HG03280 (cell line): ENCODE measurements around the gene STARD3NL.
"Not testable (repeated sequence)": the region's sequence is repeated elsewhere in the genome, so short reads cannot be mapped to it uniquely, and the experiment has no call there.

Experiments used
- ATAC-seq: cut with Tn5 transposase; IDR thresholded peaks from one replicate; pipeline ENCODE4 v1.9.1; 2021; ENCODE audit warnings: mild to moderate bottlenecking, moderate library complexity; ENCODE audit not compliant: unreplicated experiment

The STARD3NL gene, protein sequence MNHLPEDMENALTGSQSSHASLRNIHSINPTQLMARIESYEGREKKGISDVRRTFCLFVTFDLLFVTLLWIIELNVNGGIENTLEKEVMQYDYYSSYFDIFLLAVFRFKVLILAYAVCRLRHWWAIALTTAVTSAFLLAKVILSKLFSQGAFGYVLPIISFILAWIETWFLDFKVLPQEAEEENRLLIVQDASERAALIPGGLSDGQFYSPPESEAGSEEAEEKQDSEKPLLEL

DNA sequence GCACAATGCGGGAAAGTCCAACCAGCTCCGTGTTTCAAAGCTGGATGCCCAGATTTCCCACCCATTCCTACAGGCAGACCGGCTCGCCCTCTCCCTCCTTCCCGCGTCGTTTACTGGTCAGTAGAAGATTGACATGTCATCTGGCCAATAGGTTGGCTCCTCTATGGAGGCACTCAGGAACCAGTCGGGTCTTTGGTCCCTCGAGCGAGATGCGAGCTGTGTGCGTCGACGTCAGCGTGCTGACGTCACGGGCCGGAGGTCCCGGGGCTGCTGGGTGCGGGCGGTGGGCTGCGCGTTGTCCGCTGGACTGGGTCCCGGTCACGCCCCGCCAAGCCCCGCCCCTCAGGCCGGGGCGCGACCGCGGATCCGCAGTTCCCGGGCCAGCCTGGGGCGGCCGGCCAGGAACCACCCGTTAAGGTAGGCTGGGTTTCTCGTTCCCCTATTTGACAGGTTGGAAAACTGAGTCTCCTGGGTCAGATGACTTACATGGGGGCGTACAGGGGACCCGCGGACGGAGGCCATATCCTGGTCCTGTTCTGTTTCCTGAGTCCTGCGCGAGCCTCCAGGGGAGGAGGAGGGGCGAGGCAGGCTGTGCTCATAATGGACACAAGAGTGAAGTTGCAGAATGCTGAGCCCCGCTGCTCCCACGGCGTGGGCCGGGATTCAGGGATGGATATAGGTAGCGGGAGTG is at the start of gene STARD3NL:
STARD3NL (plus strand) TSS at position 242 of the 691 bp plus-strand sequence. CDS start 29,260 bp downstream, outside the sequence.
- ATAC-seq = peak; percentile 99

DNA sequence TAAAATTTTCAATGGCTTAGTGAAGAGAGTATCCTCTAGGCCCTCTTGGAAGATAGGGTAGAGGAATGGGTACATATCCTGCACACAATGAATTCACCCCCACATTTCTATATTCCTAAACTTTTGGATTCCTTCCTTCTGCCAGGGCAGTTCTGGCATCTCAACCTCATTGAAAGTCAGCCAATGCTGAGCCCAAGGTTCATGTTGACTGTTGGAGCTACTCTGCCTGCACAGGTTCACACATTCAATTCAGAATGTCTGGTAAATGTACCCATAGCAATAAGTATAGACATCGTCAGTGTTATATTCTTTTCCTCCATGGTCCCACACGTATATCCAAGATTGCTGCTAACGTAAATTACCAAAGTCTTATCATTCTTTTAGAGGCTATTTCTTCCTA is 48.9 kb upstream of the STARD3NL start:
- ATAC-seq = no peak

DNA sequence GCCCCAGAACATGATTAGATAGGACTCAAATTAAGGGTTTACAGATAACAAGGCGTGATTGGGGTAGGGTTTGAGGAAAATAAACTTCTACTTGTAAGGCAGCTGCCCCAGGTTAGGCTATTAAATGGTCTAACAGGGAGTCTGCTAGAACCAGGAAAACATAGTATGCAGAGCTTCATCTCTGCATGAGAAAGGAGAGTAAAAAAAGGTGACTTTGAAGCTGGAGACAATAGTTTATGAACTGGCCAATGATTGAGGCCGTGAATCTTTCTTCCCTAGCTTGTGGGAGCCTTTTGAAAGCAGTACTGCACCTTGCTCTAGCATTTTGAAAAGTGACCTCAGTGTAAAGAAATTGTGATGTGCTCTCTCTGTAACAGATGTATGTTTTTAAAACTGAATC is 48.5 kb upstream of the STARD3NL start:
- no peak for ATAC-seq

DNA sequence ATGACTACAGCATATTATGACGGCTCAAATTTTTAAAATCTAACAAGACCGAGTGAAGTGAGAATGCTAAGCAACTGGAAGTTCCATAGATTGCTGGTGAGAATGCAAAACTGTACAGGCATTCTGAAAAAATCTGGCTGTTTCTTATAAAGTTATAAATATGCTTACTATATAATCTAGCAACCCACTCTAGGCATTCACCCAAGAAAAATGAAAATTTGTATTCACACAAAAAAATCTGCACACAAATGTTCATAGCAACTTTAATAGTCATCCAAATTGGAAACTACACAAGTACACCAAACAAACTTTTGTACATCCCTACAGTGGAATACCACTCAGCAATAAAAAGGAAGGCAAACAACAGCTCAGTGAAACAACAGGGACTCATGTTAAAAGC is 39.9 kb upstream of the STARD3NL start:
- ATAC-seq = no peak

DNA sequence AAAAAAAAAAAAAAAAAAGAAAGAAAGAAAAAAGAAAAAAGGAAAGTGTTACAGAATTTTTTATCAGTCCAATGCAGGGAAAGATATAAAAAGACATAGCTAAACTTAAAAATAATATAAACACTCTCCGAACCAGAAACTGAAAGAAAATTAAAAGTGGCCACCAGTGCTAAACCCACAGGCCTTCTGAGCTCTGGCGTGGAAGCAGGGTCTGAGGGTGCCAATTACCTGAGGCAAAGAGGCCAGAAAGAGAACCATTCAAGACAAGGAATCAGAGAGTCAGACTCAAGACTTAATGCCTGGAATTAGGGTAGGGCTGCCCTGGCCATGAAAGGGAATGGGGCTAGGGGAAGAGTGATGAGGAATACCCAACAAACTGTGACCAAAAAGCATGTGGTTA is 36.9 kb upstream of the STARD3NL start:
- no peak for ATAC-seq

DNA sequence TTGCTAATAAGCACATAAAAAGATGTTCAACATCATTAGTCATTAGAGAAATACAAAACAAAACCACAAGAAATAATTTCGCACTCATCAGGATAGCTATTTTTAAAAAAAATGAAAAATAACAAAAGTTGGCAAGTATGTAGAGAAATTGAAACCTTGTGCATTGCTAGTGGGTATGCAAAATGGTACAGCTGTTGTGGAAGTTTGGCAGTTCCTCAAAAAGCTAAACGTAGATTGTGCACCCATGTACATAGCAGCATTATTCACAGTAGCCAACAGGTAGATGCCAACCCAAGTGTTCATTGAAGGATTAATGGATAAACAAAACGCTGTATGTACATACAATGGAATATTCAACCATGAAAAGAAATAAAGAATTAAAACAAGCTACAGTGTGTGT is 35.3 kb upstream of the STARD3NL start:
- peak; percentile 73 for ATAC-seq

DNA sequence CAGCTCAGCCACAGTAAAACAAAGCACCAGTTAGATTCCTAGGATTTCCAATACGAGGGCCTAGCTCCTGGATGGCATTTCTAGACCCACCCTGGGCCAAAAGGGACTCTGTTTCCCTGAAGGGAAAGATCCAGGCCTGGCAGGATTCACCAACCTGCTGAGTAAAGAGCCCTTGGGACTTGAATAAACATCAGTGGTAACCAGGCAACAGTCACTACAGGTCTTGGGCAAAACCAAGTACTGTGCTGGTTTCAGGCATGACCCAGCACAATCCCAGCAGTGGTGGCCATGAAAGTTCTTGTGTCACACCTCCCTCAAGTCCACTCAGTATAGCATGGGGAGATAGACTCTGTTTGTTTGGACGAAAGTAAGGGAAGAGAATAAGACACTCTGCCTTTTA is 31.0 kb upstream of the STARD3NL start:
- ATAC-seq = peak; percentile 43

DNA sequence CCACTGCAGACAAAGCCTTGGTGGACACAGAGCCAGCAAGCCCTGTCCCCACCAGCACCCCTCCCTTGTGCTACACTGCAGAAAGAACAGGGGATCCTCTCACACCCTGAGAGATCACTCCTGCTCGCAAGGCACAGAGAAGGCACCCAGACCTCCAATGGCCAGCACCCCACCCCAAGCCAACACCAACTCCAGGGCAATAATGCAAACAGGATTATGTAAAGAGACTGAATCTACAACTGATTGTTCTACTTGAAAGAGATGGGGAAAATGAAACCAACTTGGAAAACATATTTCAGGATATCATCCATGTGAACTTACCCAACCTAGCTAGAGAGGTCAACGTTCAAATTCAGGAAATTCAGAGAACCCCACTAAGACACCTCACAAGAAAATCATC is 26.5 kb upstream of the STARD3NL start:
- ATAC-seq = no peak

DNA sequence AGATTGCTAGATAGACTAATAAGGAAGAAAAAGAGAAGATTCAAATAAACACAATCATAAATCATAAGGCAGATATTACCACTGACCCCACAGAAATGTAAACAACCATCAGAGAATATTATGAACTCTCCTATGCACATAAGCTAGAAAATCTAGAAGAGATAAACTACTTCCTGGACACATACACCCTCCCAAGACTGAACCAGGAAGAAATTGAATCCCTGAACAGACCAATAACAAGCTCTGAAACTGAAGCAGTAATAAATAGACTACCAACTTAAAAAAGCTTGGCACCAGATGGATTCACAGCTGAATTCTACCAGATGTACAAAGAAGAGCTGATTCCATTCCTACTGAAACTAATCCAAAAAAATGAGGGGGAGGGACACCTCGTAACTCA is 24.5 kb upstream of the STARD3NL start:
- ATAC-seq = no peak

DNA sequence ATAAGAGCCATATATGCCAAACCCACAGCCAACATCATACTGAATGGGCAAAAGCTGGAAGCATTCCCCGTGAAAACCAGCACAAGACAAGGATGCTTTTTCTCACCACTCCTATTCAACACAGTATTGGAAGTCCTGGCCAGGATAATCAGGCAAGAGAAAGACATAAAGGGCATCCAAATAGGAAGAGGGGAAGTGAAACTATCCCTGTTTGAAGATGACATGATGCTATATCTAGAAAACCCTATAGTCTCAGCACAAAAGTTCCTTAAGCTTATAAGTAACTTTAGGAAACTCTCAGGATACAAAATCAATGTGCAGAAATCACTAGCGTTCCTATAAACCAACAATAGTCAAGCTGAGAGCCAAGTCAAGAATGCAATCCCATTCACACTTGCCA is 23.8 kb upstream of the STARD3NL start:
- ATAC-seq = no peak

DNA sequence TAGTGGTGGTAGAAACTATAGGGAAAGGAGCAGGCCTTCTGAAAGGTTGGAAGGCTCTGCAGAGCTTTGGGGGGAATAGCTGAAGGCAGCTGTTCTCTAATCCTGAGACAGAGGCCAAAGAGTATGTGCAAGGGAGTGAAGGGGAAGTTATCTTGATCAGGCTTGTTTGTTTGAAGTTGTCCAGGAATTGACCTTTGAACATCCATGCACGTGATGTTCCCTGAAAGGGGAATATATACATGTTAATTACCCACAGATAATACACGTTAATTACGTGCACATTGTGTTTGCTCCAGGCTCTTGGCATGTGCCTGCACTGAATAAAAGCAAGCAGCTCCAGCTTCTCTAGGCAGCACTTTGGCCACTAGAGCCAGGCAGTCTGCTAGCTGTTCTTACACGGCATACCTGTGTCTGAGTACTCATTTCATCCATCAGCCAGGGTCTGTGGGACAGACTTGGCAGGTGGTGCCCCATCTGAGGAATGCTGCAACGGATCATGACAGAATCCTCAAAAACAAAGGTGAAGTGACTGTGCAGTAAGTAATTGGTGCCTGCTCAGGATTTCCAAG is 18.0 kb upstream of the STARD3NL start:
- ATAC-seq = no peak

DNA sequence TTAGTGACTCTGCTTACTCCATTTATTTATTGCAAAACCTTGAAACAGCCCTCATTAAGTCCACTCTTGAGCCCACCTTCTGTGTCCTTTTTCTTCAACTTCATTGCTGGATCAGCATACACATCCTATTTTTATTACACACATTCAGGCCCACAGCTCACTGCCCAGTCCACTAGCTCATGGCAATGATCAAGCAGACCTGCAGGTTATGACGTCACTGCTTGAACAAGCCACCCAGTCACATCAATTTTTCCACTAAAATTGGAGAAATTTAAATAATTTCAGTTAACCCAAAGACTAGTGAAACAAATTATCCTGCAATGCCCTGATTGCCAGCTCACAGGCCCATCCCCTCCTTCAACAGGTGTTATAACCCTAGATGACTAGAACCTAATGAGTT is 16.0 kb upstream of the STARD3NL start:
- ATAC-seq = no peak

DNA sequence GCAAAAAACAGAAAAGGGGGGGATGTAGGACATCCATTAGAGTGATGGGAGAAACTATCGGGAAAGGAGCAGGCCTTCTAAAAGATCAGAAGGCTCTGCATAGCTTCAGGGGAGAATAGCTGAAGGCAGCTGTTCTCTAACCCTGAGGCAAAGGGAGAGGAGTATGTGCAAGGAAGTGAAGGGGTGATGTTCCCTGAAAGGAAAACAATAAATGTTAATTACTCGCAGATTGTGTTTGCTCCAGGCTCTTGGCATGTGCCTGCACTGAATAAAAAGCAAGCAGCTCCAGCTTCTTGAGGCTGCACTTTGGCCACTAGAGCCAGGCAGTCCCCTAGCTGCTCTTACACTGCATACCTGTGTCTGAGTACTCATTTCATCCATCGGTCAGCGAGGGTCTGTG is 14.4 kb upstream of the STARD3NL start:
- ATAC-seq = no peak

DNA sequence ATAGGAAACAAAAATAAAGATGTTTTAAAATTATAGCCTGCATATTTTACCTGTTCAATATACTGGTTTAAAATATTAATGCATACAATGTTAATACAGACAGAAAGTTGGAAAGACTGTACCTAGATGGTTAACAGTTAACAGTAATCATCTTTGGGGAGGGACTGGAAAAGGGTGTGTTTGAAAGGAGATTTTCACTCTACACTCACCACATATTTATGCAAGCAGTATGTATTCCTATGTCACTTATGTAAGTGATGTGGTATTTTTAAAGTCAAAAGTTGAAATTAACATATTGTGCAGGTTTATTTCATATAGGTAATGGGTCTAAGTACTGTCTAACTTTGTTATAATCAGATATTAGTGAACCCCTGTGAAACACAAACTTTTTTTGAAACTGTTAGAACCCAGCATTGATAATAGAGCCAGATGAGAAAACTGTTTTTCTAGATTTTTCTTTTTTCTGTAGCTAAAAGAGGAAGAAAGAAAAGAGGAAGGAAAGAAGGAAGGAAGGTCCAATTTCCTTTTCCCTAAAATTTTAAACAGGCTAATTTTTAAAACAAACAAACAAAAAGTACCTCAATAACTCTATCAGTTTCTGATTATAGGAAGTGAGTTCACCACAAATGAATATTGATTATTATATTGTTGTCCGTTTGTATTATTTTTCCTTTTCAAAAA is 9.0 kb upstream of the STARD3NL start:
- ATAC-seq = no peak

DNA sequence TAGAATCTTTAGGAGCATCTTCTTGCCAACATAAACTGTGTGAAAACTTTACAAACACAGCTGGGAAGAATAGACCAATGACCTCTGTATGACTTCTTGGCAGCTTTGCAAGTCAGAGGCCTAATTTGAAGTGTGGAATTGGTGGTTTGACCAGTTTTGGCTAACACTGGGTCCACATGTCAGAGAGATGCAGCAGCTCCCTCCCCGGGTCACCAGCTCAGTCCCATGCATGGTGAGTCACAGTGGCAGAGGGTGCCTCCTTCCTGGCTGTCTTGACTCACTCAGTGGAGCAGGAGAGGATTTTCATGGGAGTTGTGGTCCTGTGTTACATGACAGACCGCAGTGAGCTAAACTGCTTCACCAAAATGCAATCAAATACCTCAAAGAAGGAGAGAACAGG is 8.2 kb upstream of the STARD3NL start:
- no peak for ATAC-seq

DNA sequence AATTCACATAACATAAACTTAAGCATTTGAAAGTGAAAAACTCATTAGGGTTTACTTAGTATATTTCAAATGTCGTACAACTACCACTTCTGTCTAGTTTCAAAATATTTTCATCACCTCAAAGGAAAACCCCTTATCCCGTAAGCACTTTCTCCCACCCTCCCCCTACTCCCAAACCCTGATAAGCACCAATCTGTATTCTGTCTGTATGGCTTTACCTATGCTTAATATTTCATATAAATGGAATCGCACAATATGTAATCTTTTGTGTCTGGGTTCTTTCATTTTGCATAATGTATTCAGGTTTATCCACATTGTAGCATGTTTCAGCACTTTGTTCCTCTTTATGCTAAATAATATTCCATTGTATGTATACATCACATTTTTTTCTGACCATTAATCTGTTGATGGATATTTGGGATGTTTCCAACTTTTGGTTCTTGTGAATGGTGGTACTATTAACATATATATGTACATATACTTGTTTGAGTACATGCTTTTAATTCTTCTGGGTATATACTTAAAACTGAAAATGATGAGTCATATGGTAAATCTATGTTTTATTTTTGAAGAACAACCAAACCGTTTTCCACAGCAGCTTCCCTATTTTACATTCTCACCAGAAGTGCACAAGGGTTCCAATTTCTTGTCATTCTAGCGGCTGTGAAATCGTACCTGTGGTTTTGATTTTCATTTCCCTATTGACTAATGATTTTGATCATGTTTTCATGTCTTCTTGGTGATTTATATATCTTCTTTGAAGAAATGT is 6.2 kb upstream of the STARD3NL start:
- ATAC-seq = peak; percentile 66

DNA sequence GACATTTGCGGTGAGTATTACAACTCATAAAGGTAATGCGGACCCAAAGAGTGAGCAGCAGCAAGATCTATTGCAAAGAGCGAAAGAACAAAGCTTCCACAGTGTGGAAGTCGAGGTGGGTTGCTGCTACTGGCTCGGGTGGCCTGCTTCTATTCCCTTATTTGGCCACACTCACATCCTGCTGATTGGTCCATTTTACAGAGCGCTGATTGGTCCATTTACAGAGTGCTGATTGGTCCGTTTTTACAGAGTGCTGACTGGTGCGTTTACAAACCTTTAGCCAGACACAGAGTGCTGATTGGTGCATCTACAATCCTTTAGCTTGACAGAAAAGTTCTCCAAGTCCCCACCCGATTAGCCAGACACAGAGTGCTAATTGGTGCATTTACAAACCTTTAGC is 2.5 kb upstream of the STARD3NL start:
- ATAC-seq = not testable (repeated sequence)

DNA sequence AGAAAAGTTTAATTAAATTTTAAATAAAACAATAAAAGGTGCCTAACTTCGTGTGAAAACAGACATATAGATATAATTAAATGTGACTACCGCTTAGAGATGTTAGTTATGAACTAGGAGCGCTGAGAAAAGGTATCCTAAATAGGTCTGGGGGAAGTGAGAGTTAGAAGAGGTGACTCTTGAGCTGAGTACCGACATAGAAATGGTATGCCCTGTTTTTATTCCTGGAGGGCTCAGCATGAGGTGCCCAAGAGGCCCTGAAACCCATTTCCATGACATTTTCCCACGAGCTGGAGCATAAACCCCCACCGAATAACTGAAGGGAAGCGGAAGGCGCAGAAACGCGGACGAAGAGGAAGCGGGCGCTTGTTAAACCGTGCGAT is 433 bp upstream of the STARD3NL start:
- ATAC-seq = no peak

DNA sequence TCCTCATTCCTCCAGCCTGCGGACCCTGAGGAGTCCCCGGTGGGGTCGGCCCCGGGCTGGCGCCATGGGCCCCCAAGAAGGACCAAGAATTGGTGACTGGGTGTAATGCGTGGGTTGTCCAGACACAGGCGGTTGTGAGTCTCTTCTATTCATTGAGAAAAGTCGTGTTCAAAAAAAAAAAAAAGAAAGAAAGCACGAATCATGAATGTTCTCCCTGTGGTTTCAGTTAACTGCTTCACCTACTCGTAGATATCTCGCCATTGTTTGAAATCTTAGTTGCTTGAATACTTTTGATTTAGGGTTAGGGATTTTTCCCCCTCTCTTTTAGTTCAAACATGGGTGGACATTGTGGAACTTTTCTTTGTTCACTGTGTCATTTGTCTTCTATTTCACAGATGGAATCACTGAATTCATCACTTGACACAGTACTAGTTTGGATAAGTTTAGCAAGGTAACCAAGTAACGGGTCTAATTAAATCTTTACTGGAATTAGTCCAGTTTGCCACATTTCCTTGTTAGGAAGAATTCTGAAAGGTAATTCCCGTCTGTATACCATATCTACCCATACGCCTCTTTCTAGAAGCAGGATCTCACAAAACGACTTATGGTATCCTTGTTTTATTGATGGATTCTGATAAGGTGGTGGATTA is 775 bp downstream of the STARD3NL start:
- peak; percentile 36 for ATAC-seq

DNA sequence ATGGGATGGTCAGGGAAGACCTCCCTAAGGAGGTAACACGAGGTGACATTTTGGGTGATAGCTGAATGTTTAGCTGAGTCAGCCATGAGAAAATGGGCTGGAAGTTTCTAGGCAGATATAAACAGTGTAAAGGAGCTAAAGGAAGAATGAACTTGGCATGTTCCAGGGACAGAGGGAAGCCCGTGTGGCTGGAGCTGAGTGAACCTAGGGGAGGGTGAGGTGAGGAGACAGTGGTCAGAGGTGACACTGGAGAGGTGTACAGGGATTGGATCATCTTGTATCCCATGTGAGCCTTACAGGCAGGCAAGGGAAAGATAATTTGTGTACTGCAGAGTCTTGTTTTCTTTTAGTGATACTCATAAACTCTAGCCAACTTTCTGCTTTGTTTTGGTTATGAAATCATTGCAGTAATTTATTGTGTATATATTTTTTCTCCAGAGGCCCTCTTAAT is 1.8 kb downstream of the STARD3NL start:
- ATAC-seq = no peak

DNA sequence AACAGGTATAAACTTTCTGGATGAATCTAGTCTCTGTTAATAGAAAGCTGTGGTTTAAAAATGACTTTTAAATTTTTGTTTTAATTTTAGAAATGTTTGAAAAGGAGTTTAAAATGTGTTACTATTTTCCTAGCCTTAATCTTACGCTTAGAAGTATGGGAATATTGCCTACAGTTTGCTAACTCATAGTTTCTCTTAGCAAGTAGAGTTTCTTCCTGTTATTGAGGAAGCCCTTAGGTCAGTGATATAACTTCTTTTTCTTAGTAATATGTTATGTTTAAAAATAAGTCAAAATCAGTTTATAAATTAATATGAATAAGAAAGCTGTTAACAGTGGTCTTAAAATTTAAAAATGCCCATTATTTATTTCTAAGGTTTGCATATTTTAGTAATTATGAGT is 3.1 kb downstream of the STARD3NL start:
- ATAC-seq = no peak
